HepG2 (cell line): ENCODE results near the gene AXIN2. TPM values are rescaled to one million over a fixed set of nuclear protein-coding genes. Genes with fewer than 3 reads are reported as not detected.

Experiments used
- ATAC-seq: fragments of 200-7000 bp; cut with Tn5 transposase; 3 replicates; pipeline ENCODE4 v1.9.1; 2020; ENCODE audit warnings: mild to moderate bottlenecking, moderate library complexity
- BruUV-seq: library from RNA; stranded (reverse); fragments of 400-500 nt; replicated peaks from 2 replicates; lab custom pipeline; 2021; lab: Mats Ljungman, UMichigan
- CTCF ChIA-PET: fragments of 300-600 bp; formaldehyde crosslinking; extraction: SDS; loops from one replicate; lab custom pipeline; 2021; ENCODE audit warnings: low total read pairs, inconsistent platforms, low intra/inter-chr PET ratio; lab: Yijun Ruan, JAX
- POLR2A ChIA-PET: fragments of 350-600 bp; sonication (Branson Sonifier 250); formaldehyde crosslinking; loops from one replicate; lab custom pipeline; 2020; ENCODE audit warnings: antibody characterized with exemption, inconsistent platforms; lab: Yijun Ruan, JAX
- DNase-seq: peaks from one replicate; pipeline ENCODE4 v3.0.0-alpha.2; 2015; ENCODE audit warnings: low spot score
- FAIRE-seq: peaks from 3 replicates; lab custom pipeline; 2011; peaks lifted over from hg19 to GRCh38; lab: Jason Lieb, UNC
- H2AFZ ChIP-seq: one replicate; pipeline ENCODE4 v1.6.1; 2011; ENCODE audit warnings: low read length, inconsistent platforms
- H3K27ac ChIP-seq: fragments of 300-600 bp; 3 replicates; pipeline ENCODE4 v1.8.0; 2011; ENCODE audit warnings: mixed run types, mild to moderate bottlenecking, mixed read lengths, low read length, inconsistent platforms; ENCODE audit not compliant: insufficient read depth; ENCODE audit errors: extremely low read length
- H3K27me3 ChIP-seq, 2 experiments: fragments of 200-600 bp in 1 of 2; 2 replicates in 1 of 2; 3 replicates in 1 of 2; pipeline versions ENCODE4 v1.6.0 to v1.8.0; 2011; ENCODE audit warnings: low read length in 2 of 2, mild to moderate bottlenecking in 2 of 2, moderate library complexity in 2 of 2, inconsistent platforms in 1 of 2; ENCODE audit not compliant: insufficient read depth in 2 of 2, control insufficient read depth in 1 of 2
- H3K36me3 ChIP-seq, 2 experiments: fragments of 200-600 bp in 1 of 2; replicated peaks in 1 of 2; 2 replicates in 1 of 2; 3 replicates in 1 of 2; pipeline versions ENCODE4 v1.5.1 to v1.8.0; 2011; ENCODE audit warnings: low read length in 2 of 2, inconsistent platforms in 1 of 2; ENCODE audit not compliant: insufficient read depth in 2 of 2, control insufficient read depth in 1 of 2
- H3K4me1 ChIP-seq: 2 replicates; pipeline ENCODE4 v1.5.1; 2012; ENCODE audit warnings: low read length, inconsistent platforms; ENCODE audit not compliant: insufficient read depth
- H3K4me2 ChIP-seq: 2 replicates; pipeline ENCODE4 v1.6.0; 2011; ENCODE audit warnings: low read depth, low read length, inconsistent platforms
- H3K4me3 ChIP-seq, 3 experiments: fragments of 200-600 bp in 1 of 3; sonication (generic), shearing (Covaris generic) in 1 of 3; replicated peaks in 1 of 3; 2 replicates each; pipeline ENCODE4 v1.5.1; 2011 to 2016; ENCODE audit warnings: low read length in 3 of 3, inconsistent platforms in 2 of 3, low read depth in 2 of 3, mild to moderate bottlenecking in 2 of 3, control low read depth in 1 of 3, mixed read lengths in 1 of 3; ENCODE audit not compliant: insufficient read depth in 1 of 3
- H3K79me2 ChIP-seq: one replicate; pipeline ENCODE4 v1.6.1; 2011; ENCODE audit warnings: low read length, inconsistent platforms; ENCODE audit not compliant: insufficient read depth
- H3K9ac ChIP-seq: 2 replicates; pipeline ENCODE4 v1.6.0; 2011; ENCODE audit warnings: mild to moderate bottlenecking, low read depth, low read length, inconsistent platforms; ENCODE audit not compliant: insufficient read depth
- H3K9me3 ChIP-seq: 2 replicates; pipeline ENCODE4 v1.5.1; 2012; ENCODE audit warnings: mild to moderate bottlenecking, low read length
- H4K20me1 ChIP-seq: 2 replicates; pipeline ENCODE4 v1.6.0; 2011; ENCODE audit warnings: inconsistent platforms, mild to moderate bottlenecking, low read length, moderate library complexity; ENCODE audit not compliant: insufficient read depth
- BCL6 ChIP-seq: IDR thresholded peaks from 2 replicates; pipeline ENCODE4 v1.6.1; 2016; ENCODE audit warnings: missing genetic modification reagents, missing compliant biosample characterization
- FOXA1 ChIP-seq, 2 experiments: fragments of 450-650 bp in 1 of 2; sonication (generic) in 1 of 2; formaldehyde crosslinking in 1 of 2; IDR thresholded peaks; 2 replicates each; pipeline versions ENCODE4 v1.4.0 to v1.6.1; 2016 to 2020; ENCODE audit warnings: missing genetic modification reagents in 1 of 2
- FOXA3 ChIP-seq: IDR thresholded peaks from 2 replicates; pipeline ENCODE4 v1.6.1; 2016; ENCODE audit warnings: missing genetic modification reagents, missing compliant biosample characterization
- FOXP4 ChIP-seq: sonication (generic); formaldehyde crosslinking; IDR thresholded peaks from 2 replicates; pipeline ENCODE4 v1.4.0; 2020; ENCODE audit warnings: missing genetic modification reagents
- IRF9 ChIP-seq: sonication (generic); formaldehyde crosslinking; IDR thresholded peaks from 2 replicates; pipeline ENCODE4 v1.8.0; 2022; ENCODE audit warnings: missing genetic modification reagents, mild to moderate bottlenecking, borderline replicate concordance
- KMT2A ChIP-seq: sonication (generic); formaldehyde crosslinking; IDR thresholded peaks from 2 replicates; pipeline ENCODE4 v1.4.0; 2020; ENCODE audit warnings: missing genetic modification reagents
- NCOA1 ChIP-seq: sonication (generic); formaldehyde crosslinking; IDR thresholded peaks from 2 replicates; pipeline ENCODE4 v1.9.0; 2021; ENCODE audit warnings: missing genetic modification reagents
- PCBP1 ChIP-seq: fragments of 200-400 bp; formaldehyde crosslinking; IDR thresholded peaks from 2 replicates; pipeline ENCODE4 v1.6.1; 2017; ENCODE audit warnings: mild to moderate bottlenecking, low read depth, low read length, borderline replicate concordance
- PCBP2 ChIP-seq: fragments of 200-400 bp; formaldehyde crosslinking; optimal IDR thresholded peaks from 2 replicates; pipeline ENCODE3; 2018; ENCODE audit warnings: low read length, low read depth; ENCODE audit not compliant: poor library complexity, severe bottlenecking
- RFXAP ChIP-seq: sonication (generic); formaldehyde crosslinking; IDR thresholded peaks from 2 replicates; pipeline ENCODE4 v1.4.0; 2020; ENCODE audit warnings: missing genetic modification reagents, borderline replicate concordance
- SAP130 ChIP-seq: IDR thresholded peaks from 2 replicates; pipeline ENCODE4 v1.6.1; 2016; ENCODE audit warnings: low read depth
- YEATS4 ChIP-seq: sonication (generic); formaldehyde crosslinking; IDR thresholded peaks from 2 replicates; pipeline ENCODE4 v1.4.0; 2020; ENCODE audit warnings: missing genetic modification reagents, borderline replicate concordance
- ZC3H4 ChIP-seq: sonication (generic); formaldehyde crosslinking; IDR thresholded peaks from 2 replicates; pipeline ENCODE4 v1.4.0; 2020; ENCODE audit warnings: missing genetic modification reagents, borderline replicate concordance
- ZGPAT ChIP-seq: IDR thresholded peaks from 2 replicates; pipeline ENCODE4 v1.6.1; 2016; ENCODE audit warnings: mild to moderate bottlenecking
- ZNF768 ChIP-seq: sonication (generic); formaldehyde crosslinking; IDR thresholded peaks from 2 replicates; pipeline ENCODE4 v1.4.0; 2020; ENCODE audit warnings: missing genetic modification reagents
- ZNF792 ChIP-seq: IDR thresholded peaks from 2 replicates; pipeline ENCODE4 v1.6.1; 2016
- ZSCAN25 ChIP-seq: sonication (generic); formaldehyde crosslinking; IDR thresholded peaks from 2 replicates; pipeline ENCODE4 v1.8.0; 2022; ENCODE audit warnings: mild to moderate bottlenecking, missing genetic modification reagents
- WGBS: methylation state at CpG from one replicate; pipeline ENCODE4 v1.1.6; 2017; ENCODE audit warnings: low lambda C conversion rate; 5-methylcytosine and 5-hydroxymethylcytosine counted together
- in situ Hi-C: cut with HindIII; loops from 2 replicates; pipeline ENCODE4 v1.10.0; 2017; ENCODE audit warnings: low pct_unique_long_range_greater_than_20kb; ENCODE audit not compliant: extremely low pct_ligation_motif_present
- intact Hi-C: fragments of 100-400 bp; cut with micrococcal nuclease; formaldehyde crosslinking; loops from one replicate; pipeline ENCODE4 v1.10.0; 2022; ENCODE audit not compliant: unreplicated experiment
- polyA plus RNA-seq, 8 experiments: library from polyadenylated mRNA; depleted of rRNA in 3 of 8; stranded (reverse) in 7 of 8; unstranded in 1 of 8; fragments of >200 nt; fragmentation: Illumina TruSeq in 4 of 8; extraction: Trizol in 4 of 8; gene quantifications; 2 replicates each; pipeline versions ENCODE4 v1.2.1 to v1.2.3, GENCODE V29; 2011 to 2016; ENCODE audit warnings: low read depth in 4 of 8, missing spikeins in 1 of 8, mixed read lengths in 1 of 8; ENCODE audit not compliant: insufficient read depth in 1 of 8
- total RNA-seq, 5 experiments: library from RNA; depleted of rRNA; stranded (reverse); fragments of >200 nt; fragmentation: Illumina TruSeq; extraction: Trizol; gene quantifications; 2 replicates each; pipeline ENCODE4 v1.2.3, GENCODE V29; 2016; ENCODE audit warnings: low read depth in 1 of 5

AXIN2 gene
- total and polyA plus RNA-seq, 2 of the 13 experiments (the other 11 are each of a cell fraction or from before 2014, with no cell fraction given) = 58.6 to 63.4 TPM

GRCh38 chr17:65558683-65559460 is 2.6 kb downstream of the AXIN2 start:
- no peak overlapping the region for H3K4me2 ChIP-seq
- TF ChIP-seq PCBP1 (peak; percentile 89), ZC3H4 (CRISPR knock-in tag) (peak; percentile 64; the same call in 1 of the 2 replicates), ZSCAN25 (CRISPR knock-in tag) (peak; percentile 74), ZGPAT (no peak), SAP130 (CRISPR knock-in tag) (peak; percentile 29), KMT2A (CRISPR knock-in tag) (peak; percentile 42; the same call in 1 of the 2 replicates), BCL6 (CRISPR knock-in tag) (0 out of 2 replicates have a peak, but pooled peaks have one; percentile 27), FOXA3 (0 out of 2 replicates have a peak, but pooled peaks have one; percentile 10), NCOA1 (CRISPR knock-in tag) (0 out of 2 replicates have a peak, but pooled peaks have one; percentile 16), PCBP2 (peak; percentile 63), FOXP4 (CRISPR knock-in tag) (peak; percentile 22; the same call in 1 of the 2 replicates), RFXAP (0 out of 2 replicates have a peak, but pooled peaks have one; percentile 10), ZNF792 (CRISPR knock-in tag) (0 out of 2 replicates have a peak, but pooled peaks have one; percentile 34), YEATS4 (CRISPR knock-in tag) (peak; percentile 54; the same call in 1 of the 2 replicates), IRF9 (CRISPR knock-in tag) (0 out of 2 replicates have a peak, but pooled peaks have one; percentile 10), ZNF768 (CRISPR knock-in tag) (peak; percentile 12; the same call in 1 of the 2 replicates), FOXA1 (IDR thresholded peaks at IDR 0.05) (no peak), FOXA1 (CRISPR knock-in tag; IDR thresholded peaks at IDR 0.05) (0 out of 2 replicates have a peak, but pooled peaks have one; percentile 42)

More at GRCh38 chr17:65558683-65559460, 2.6 kb downstream of the AXIN2 start:
- no peaks in the 10 kb centered on the region; a peak in 1 of 5 replicates for H3K27me3 ChIP-seq
- ATAC-seq = no peak
- peaks cover 11 to 20% of the 10 kb centered on the region in 2 experiments for H3K36me3 ChIP-seq
- CTCF ChIA-PET = no interaction called here
- BruUV-seq = no TSS peak
- no peak for DNase-seq
- no peaks in the 10 kb centered on the region for H3K79me2 ChIP-seq
- peaks cover 22% of the 10 kb centered on the region for H3K4me1 ChIP-seq
- H4K20me1 ChIP-seq = no peaks in the 10 kb centered on the region; the same call in none of the 2 replicates
- H3K9ac ChIP-seq = no peak overlapping the region
- intact Hi-C loops (loop anchor here (5.0 to 10.0 kb wide), 2 partner anchors 233 to 396 kb away; no protein-coding TSS in a partner anchor), in situ Hi-C loops (loop anchor here (5.0 kb wide), 2 partner anchors 233 to 428 kb away; no protein-coding TSS in a partner anchor)
- under 1% methylated on average over 20 of the region's 29 CpGs for WGBS
- no peaks in the 10 kb centered on the region for H3K9me3 ChIP-seq
- no peak overlapping the region for H2AFZ ChIP-seq
- peak overlapping the region; percentile 96 for H3K27ac ChIP-seq
- POLR2A ChIA-PET = interaction anchor here (0.6 to 2.9 kb wide), 11 partner anchors 9 to 237 kb away, joined by 3 to 15 read pairs (median 3); no protein-coding TSS in a partner anchor
- H3K4me3 ChIP-seq = no peak overlapping the region; a peak in 1 of 6 replicates
- peak; percentile 47 for FAIRE-seq
